ENCODE data around the gene LRP1B.

LRP1B gene

DNA sequence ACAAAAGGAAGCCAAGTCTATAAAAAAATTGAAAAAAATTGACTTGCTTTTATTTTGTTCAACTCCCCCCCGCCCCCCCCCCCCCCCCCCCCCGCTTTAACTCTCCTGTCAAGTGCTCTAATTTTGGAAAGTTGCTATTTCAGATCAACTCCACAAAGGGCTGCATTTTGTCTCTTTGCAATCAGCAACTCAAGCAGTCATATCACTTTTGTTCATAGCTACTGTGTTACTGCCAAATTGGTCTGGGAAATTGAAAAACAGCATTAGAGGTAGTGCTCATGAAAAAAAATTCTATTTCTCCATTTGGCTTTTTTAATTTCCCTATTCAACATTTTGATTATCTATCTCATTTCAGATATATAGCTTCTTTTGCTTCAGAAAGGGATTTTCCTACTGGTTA lies 531.8 kb downstream of the LRP1B start:
- Histone ChIP-seq H3K4me3 (ENCODE audit: low read depth in 1 of 2, low read length in 1 of 2) (no peak overlapping the region), H3K36me3 (no peaks in the 10 kb centered on the region), H3K27me3 (no peaks in the 10 kb centered on the region), H3K27ac (no peak overlapping the region), H3K9me3 (no peaks in the 10 kb centered on the region), H3K4me1 (ENCODE audit: control insufficient read depth in 1 of 2, insufficient read depth in 1 of 2, low read depth in 1 of 2, low read length in 1 of 2) (no peaks in the 10 kb centered on the region)
- TF ChIP-seq, protein P1, sequence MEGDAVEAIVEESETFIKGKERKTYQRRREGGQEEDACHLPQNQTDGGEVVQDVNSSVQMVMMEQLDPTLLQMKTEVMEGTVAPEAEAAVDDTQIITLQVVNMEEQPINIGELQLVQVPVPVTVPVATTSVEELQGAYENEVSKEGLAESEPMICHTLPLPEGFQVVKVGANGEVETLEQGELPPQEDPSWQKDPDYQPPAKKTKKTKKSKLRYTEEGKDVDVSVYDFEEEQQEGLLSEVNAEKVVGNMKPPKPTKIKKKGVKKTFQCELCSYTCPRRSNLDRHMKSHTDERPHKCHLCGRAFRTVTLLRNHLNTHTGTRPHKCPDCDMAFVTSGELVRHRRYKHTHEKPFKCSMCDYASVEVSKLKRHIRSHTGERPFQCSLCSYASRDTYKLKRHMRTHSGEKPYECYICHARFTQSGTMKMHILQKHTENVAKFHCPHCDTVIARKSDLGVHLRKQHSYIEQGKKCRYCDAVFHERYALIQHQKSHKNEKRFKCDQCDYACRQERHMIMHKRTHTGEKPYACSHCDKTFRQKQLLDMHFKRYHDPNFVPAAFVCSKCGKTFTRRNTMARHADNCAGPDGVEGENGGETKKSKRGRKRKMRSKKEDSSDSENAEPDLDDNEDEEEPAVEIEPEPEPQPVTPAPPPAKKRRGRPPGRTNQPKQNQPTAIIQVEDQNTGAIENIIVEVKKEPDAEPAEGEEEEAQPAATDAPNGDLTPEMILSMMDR (IDR thresholded peaks at IDR 0.05) = no peak

DNA sequence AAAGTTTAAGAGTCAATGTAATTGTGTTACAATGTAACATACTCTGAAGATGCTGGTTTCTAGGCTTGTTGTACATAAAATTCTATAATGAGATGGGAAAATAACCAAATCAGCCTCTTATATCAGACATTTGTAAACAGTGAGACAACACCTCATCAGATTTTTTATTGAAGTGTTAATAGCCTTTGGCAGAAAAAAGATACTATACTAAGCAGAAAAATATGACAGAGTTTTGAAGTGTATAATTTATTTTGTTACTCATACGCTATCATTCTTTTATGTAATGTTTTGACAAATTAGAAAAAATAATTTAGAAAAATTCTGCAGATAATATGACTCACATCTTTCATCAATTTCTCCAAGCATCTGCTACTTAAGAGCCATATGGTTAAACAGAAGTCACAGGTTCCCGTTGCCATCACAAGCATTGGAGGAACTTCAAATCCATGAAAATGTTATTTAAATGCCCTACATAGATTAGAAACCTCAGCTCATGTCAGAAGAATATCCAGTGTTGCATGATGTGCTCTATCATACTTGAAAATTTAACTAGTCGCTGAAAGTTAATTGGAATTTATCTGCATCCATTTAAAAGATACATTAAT lies 535.4 kb downstream of the LRP1B start:
- H3K9me3 ChIP-seq = no peaks in the 10 kb centered on the region
- H3K4me3 ChIP-seq (ENCODE audit: low read depth in 1 of 2, low read length in 1 of 2) = no peak overlapping the region
- no peaks in the 10 kb centered on the region for H3K4me1 ChIP-seq (ENCODE audit: control insufficient read depth in 1 of 2, insufficient read depth in 1 of 2, low read depth in 1 of 2, low read length in 1 of 2)
- no peak overlapping the region for H3K27ac ChIP-seq
- TF ChIP-seq, protein P1 (IDR thresholded peaks at IDR 0.05) = no peak
- no peaks in the 10 kb centered on the region for H3K27me3 ChIP-seq
- no peaks in the 10 kb centered on the region for H3K36me3 ChIP-seq

DNA sequence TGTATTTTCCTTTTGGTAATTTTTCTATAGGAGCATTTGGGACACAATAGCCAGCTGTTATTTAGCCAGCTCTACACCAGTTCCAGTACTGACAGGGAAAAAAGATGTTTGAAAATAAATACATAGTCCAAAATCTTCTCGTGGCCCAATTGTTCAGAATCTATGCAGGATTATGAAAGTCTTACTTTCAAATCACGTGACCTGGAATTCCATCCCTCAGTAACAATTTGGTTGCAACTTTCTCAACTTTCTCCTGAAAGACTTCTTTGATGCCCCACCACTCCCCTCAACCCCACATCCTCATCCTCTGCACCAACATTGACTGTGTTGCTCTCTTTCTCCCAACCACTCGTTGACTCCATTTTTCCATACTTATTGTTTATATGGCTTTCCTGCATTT lies 539.0 kb downstream of the LRP1B start:
- Histone ChIP-seq H3K9me3 (no peaks in the 10 kb centered on the region), H3K36me3 (no peaks in the 10 kb centered on the region)

DNA sequence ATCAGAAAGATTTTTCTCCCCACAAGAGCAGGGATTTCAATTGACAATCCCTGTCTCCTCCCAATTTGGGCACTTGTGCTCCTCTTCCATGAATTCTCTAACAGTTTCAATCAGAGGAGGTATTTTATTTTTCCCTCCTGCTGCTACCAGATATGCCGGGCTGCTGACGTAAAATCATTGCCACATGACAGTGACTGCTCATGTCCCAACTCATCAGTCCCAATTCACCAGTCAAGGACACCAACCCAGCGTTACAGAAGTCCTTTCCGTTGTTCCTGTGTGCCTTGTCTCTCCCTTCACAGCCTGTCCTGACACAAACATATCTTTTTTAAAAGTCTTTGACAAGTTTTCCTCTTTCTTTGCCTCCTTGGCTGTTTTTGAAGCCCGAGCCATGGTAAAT lies 540.2 kb downstream of the LRP1B start:
- no peaks in the 10 kb centered on the region for H3K9me3 ChIP-seq
- TF ChIP-seq, protein P1 (IDR thresholded peaks at IDR 0.05) = no peak
- H3K4me3 ChIP-seq (ENCODE audit: low read depth in 1 of 2, low read length in 1 of 2) = no peak overlapping the region
- H3K27ac ChIP-seq = no peak overlapping the region
- no peaks in the 10 kb centered on the region for H3K4me1 ChIP-seq (ENCODE audit: control insufficient read depth in 1 of 2, insufficient read depth in 1 of 2, low read depth in 1 of 2, low read length in 1 of 2)
- H3K27me3 ChIP-seq = no peaks in the 10 kb centered on the region
- no peaks in the 10 kb centered on the region for H3K36me3 ChIP-seq

More for the DNA sequence above, 539.0 kb downstream of the LRP1B start:
- Histone ChIP-seq H3K4me1 (ENCODE audit: control insufficient read depth in 1 of 2, insufficient read depth in 1 of 2, low read depth in 1 of 2, low read length in 1 of 2) (no peaks in the 10 kb centered on the region), H3K27me3 (no peaks in the 10 kb centered on the region), H3K4me3 (ENCODE audit: low read depth in 1 of 2, low read length in 1 of 2) (no peak overlapping the region), H3K27ac (no peak overlapping the region)
- TF ChIP-seq, protein P1 (IDR thresholded peaks at IDR 0.05) = no peak

DNA sequence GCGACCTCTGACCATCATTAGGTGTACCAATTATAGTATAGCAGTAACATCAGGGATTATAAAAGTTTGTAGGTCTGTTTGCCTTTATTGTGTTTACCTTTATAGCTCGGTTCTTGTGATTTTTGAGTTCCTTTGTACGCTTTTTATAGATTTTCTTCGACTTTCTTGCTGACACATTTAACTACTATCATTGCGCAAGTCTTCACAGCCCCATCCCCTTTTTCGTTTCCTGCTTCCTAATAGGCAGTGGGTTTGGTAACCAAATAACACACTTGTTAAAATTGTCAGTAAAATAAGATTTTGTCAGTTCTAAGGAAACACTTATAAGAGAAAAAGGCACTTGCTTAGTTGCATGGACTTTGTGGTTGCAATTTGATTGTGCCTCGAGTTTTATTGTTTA lies 541.5 kb downstream of the LRP1B start:
- Histone ChIP-seq H3K27me3 (no peaks in the 10 kb centered on the region), H3K36me3 (no peaks in the 10 kb centered on the region), H3K4me1 (ENCODE audit: control insufficient read depth in 1 of 2, insufficient read depth in 1 of 2, low read depth in 1 of 2, low read length in 1 of 2) (no peaks in the 10 kb centered on the region), H3K4me3 (ENCODE audit: low read depth in 1 of 2, low read length in 1 of 2) (no peak overlapping the region), H3K27ac (no peak overlapping the region), H3K9me3 (no peaks in the 10 kb centered on the region)
- TF ChIP-seq, protein P1 (IDR thresholded peaks at IDR 0.05) = no peak

DNA sequence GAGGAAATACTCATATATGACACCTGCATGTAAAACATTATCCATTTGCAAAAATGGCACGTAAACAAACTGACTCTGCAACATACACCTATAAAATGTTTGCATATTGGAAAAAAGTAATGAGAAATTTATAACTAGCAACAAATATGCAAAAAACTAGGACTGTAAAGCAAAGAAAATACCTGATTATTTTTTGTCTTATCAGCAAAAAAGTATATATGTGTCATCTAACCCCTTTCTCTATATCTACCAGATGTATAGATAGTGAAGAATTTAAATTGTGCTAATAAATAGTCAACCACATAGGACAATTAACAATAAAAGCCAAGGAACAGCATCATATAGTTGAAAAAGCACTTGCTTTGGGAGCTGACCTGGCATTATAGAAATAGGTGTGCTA lies 543.8 kb downstream of the LRP1B start:
- Histone ChIP-seq H3K27ac (no peak overlapping the region), H3K4me1 (ENCODE audit: control insufficient read depth in 1 of 2, insufficient read depth in 1 of 2, low read depth in 1 of 2, low read length in 1 of 2) (no peaks in the 10 kb centered on the region), H3K27me3 (no peaks in the 10 kb centered on the region), H3K4me3 (ENCODE audit: low read depth in 1 of 2, low read length in 1 of 2) (no peak overlapping the region), H3K36me3 (no peaks in the 10 kb centered on the region), H3K9me3 (no peaks in the 10 kb centered on the region)
- TF ChIP-seq, protein P1 (IDR thresholded peaks at IDR 0.05) = no peak

Measured in neutrophil (primary cell).